AG09319 (cell line): ENCODE measurements around the gene LONP2.

Experiments used
- DNase-seq: peaks from one replicate; pipeline ENCODE4 v3.0.0-alpha.2; 2010; ENCODE audit warnings: low read depth; ENCODE audit errors: extremely low read depth
- TF ChIP-seq, protein P1 (sequence below): IDR thresholded peaks from 2 replicates; pipeline ENCODE4 v1.5.1; 2011; ENCODE audit warnings: low read depth, mild to moderate bottlenecking, inconsistent platforms, low read length, moderate library complexity

LONP2 gene

GRCh38 chr16:48361540-48362144, 117.5 kb downstream of the LONP2 start:
- no peak for DNase-seq
- TF ChIP-seq, protein P1, sequence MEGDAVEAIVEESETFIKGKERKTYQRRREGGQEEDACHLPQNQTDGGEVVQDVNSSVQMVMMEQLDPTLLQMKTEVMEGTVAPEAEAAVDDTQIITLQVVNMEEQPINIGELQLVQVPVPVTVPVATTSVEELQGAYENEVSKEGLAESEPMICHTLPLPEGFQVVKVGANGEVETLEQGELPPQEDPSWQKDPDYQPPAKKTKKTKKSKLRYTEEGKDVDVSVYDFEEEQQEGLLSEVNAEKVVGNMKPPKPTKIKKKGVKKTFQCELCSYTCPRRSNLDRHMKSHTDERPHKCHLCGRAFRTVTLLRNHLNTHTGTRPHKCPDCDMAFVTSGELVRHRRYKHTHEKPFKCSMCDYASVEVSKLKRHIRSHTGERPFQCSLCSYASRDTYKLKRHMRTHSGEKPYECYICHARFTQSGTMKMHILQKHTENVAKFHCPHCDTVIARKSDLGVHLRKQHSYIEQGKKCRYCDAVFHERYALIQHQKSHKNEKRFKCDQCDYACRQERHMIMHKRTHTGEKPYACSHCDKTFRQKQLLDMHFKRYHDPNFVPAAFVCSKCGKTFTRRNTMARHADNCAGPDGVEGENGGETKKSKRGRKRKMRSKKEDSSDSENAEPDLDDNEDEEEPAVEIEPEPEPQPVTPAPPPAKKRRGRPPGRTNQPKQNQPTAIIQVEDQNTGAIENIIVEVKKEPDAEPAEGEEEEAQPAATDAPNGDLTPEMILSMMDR, result no peak

DNA sequence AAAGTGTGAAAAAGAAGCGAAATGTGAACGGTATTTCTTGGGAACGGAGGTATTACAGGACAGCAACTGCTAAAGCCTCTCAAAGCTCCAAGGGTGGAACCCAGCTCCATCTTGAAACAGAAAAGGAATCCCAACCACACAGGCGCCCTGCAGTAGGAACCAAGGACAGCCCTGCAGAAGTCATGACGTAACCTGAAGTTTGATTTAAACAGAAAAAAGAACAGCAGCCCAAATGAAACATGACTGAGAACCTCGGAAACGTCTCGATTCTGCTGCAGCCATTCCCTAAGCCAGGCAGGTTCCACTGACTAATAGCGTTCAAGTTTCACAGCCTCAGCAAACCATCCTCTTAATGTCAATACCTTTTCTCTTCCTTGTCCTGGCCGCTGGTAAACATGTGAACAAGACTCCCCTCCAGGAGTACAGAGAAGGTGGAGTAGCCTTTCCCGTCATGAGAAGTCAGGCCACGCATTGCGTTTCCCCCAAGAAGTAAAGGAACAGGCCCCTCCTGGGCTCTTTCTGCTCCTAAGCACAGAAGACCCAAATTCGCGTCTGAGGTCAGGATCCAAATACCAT, 121.0 kb downstream of the LONP2 start:
- DNase-seq, result no peak
- TF ChIP-seq, protein P1, result no peak

DNA sequence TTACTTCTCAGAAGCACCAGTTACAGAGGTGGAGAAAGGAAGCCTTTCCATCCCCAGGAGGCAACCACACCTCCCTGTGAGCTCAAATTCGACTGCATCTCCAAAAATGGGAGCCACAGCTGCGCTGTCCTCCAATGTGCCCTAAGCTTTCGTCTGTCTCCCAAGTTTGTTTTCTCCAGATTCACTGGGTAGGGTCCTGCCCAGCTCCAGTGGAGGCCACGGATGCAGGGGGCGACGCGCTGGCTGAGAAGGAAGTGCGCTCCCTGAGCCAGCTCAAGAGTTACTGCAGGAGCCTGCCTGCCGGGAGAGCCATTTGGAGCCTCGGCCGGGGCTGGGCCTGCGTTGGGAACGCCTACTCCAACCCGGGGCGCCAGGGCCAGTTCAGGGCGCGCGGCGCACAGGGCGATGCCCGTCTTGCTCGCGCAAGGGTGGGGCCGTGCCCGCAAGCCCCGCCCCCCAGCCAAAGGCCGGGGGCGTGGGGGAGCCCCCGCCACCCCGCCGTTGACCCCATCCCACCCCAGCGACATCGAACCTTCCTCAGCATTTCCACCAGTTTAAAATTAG, 121.6 kb downstream of the LONP2 start:
- peak; percentile 66 for DNase-seq
- TF ChIP-seq, protein P1, result no peak; the same call in 1 of the 2 replicates

GRCh38 chr16:48366165-48367093, 122.3 kb downstream of the LONP2 start:
- DNase-seq, result peak; percentile 84
- TF ChIP-seq, protein P1, result no peak

GRCh38 chr16:48367441-48368049, 123.4 kb downstream of the LONP2 start:
- TF ChIP-seq, protein P1, result no peak
- no peak for DNase-seq

DNA sequence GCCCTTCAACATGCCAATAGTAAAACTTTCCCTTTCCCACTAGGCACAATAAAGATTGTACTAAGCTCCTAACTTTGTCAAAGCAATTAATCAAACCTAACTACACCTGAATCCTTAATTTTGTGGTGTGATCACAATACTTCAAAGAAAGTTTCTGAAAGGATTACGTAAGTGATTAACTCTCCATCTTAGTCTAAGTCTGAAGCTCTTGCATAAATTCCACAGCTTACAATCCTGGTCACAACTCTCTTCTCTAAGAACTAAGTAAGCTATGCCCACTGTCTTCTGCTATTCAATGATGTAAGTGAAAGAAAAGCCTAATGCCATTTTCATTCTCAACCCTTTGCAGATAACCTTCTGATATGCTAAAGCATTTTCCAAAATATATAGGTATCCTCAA, 125.7 kb downstream of the LONP2 start:
- DNase-seq, result no peak
- TF ChIP-seq, protein P1, result no peak
